ENCODE results near the gene PLCL1.
"Not testable (repeated sequence)": the region's sequence is repeated elsewhere in the genome, so short reads cannot be mapped to it uniquely, and the experiment has no call there.

PLCL1 gene

GRCh38 chr2:197810016-197810415 is 5.6 kb downstream of the PLCL1 start:
- DNase-seq (ENCODE audit: low read depth in 2 of 2) = no peak

- no peak for DNase-seq (ENCODE audit: low read depth in 2 of 2)
These were observed 6.1 kb downstream of the PLCL1 start for GRCh38 chr2:197810491-197810890.

- DNase-seq (ENCODE audit: low read depth in 2 of 2) = no peak
These were observed 8.8 kb downstream of the PLCL1 start for GRCh38 chr2:197813093-197813787.

- no peak for DNase-seq (ENCODE audit: low read depth in 2 of 2)
These were observed 10.1 kb downstream of the PLCL1 start for GRCh38 chr2:197814526-197814925.

- no peak for DNase-seq (ENCODE audit: low read depth in 2 of 2)
These were observed 17.3 kb downstream of the PLCL1 start for GRCh38 chr2:197821550-197822289.

GRCh38 chr2:197822333-197822732 is 17.9 kb downstream of the PLCL1 start:
- no peak for DNase-seq (ENCODE audit: low read depth in 2 of 2)

- no peak for DNase-seq (ENCODE audit: low read depth in 2 of 2)
These were observed 23.2 kb downstream of the PLCL1 start for GRCh38 chr2:197827618-197828017.

GRCh38 chr2:197828464-197829135 is 24.2 kb downstream of the PLCL1 start:
- DNase-seq (ENCODE audit: low read depth in 2 of 2) = no peak

- not testable (repeated sequence) for DNase-seq (ENCODE audit: low read depth in 2 of 2)
These were observed 30.4 kb downstream of the PLCL1 start for GRCh38 chr2:197834771-197835170.

GRCh38 chr2:197835293-197835692 is 30.9 kb downstream of the PLCL1 start:
- DNase-seq (ENCODE audit: low read depth in 2 of 2) = no peak

- no peak for DNase-seq (ENCODE audit: low read depth in 2 of 2)
These were observed 33.6 kb downstream of the PLCL1 start for GRCh38 chr2:197838036-197838435.

- no peak for DNase-seq (ENCODE audit: low read depth in 2 of 2)
These were observed 34.2 kb downstream of the PLCL1 start for GRCh38 chr2:197838579-197838978.

GRCh38 chr2:197839327-197839726 is 34.9 kb downstream of the PLCL1 start:
- DNase-seq (ENCODE audit: low read depth in 2 of 2) = no peak

- no peak for DNase-seq (ENCODE audit: low read depth in 2 of 2)
These were observed 35.5 kb downstream of the PLCL1 start for GRCh38 chr2:197839856-197840255.

GRCh38 chr2:197846128-197846527 is 41.7 kb downstream of the PLCL1 start:
- DNase-seq (ENCODE audit: low read depth in 2 of 2) = no peak

GRCh38 chr2:197846777-197847176 is 42.4 kb downstream of the PLCL1 start:
- no peak for DNase-seq (ENCODE audit: low read depth in 2 of 2)

GRCh38 chr2:197847651-197848401 is 43.4 kb downstream of the PLCL1 start:
- DNase-seq (ENCODE audit: low read depth in 2 of 2) = no peak

- DNase-seq (ENCODE audit: low read depth in 2 of 2) = no peak
These were observed 44.2 kb downstream of the PLCL1 start for GRCh38 chr2:197848602-197849001.

- no peak for DNase-seq (ENCODE audit: low read depth in 2 of 2)
These were observed 46.6 kb downstream of the PLCL1 start for GRCh38 chr2:197850882-197851450.

GRCh38 chr2:197851451-197851850 is 47.1 kb downstream of the PLCL1 start:
- DNase-seq (ENCODE audit: low read depth in 2 of 2) = no peak

- DNase-seq (ENCODE audit: low read depth in 2 of 2) = no peak
These were observed 47.7 kb downstream of the PLCL1 start for GRCh38 chr2:197852108-197852507.

GRCh38 chr2:197853549-197853948 is 49.2 kb downstream of the PLCL1 start:
- no peak for DNase-seq (ENCODE audit: low read depth in 2 of 2)

All from activated CD8-positive, alpha-beta memory T cell treated with anti-CD3 and anti-CD28 coated beads for 4 hours (primary cell).